ENCODE data around the gene ARHGAP25. TPM values are rescaled to one million over a fixed set of nuclear protein-coding genes. Genes with fewer than 3 reads are reported as not detected.
A peak's percentile ranks its signal among the peaks of the same experiment; 100 is the strongest.

The ARHGAP25 gene
- total and polyA plus RNA-seq, 2 of the 4 experiments (the other 2 are of a cell fraction), result 0.29 to 0.36 TPM

DNA sequence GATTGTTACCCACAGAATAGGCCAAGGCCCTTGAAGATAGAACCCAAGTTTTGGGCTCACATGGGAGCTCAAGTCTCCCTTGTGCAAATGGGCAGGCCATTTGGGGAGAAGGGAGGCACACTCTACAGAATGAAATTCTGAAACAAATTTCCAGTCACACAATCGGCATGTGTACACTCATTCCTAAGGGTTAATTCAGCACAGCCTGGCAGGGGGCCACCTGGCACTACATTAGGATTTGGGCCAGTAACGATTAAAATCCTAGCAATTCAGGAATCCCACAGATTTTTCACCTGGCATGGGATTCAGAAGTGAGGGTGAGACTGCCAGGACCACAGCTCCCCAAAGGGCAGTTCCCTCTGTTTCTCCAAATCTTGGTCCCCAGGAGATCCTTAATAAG is 90.2 kb downstream of the ARHGAP25 start:
- Histone ChIP-seq H4K20me1 (ENCODE audit: insufficient read depth, low read length) (no peaks in the 10 kb centered on the region), H3K23ac (ENCODE audit: low read depth, low read length) (peak overlapping the region; percentile 70; the same call in 1 of the 2 replicates), H2BK120ac (ENCODE audit: low read depth, low read length) (peak overlapping the region; percentile 92), H2BK20ac (ENCODE audit: low read depth, low read length) (peak overlapping the region; percentile 87), H4K91ac (ENCODE audit: insufficient read depth, low read depth, low read length) (peak overlapping the region; percentile 74), H3K27me3 (ENCODE audit: control insufficient read depth, insufficient read depth, low read length) (no peaks in the 10 kb centered on the region), H3K18ac (ENCODE audit: low read depth, low read length) (peak overlapping the region; percentile 84; the same call in 1 of the 2 replicates), H2BK5ac (ENCODE audit: low read depth, low read length, poor library complexity, severe bottlenecking) (peak overlapping the region; percentile 83), H2AK5ac (ENCODE audit: low read depth, low read length) (peak overlapping the region; percentile 90; the same call in 1 of the 2 replicates), H4K8ac (ENCODE audit: low read depth in 2 of 2, low read length in 2 of 2) (peak overlapping the region in 1 of 2 experiments; percentile 72; a peak in 3 of 4 replicates), H2AK9ac (replicated peaks; ENCODE audit: low read depth, low read length, poor library complexity) (peak overlapping the region; percentile 83), H3K4me2 (ENCODE audit: low read depth, low read length) (no peak overlapping the region), H3K4me1 (ENCODE audit: control insufficient read depth, insufficient read depth, low read length) (peaks cover 24% of the 10 kb centered on the region), H3K27ac (ENCODE audit: insufficient read depth, low read length) (peak overlapping the region; percentile 6), H3K36me3 (ENCODE audit: control insufficient read depth, insufficient read depth, low read length) (no peaks in the 10 kb centered on the region), H3K9me1 (ENCODE audit: insufficient read depth, low read length) (peaks cover 18% of the 10 kb centered on the region), H2AFZ (replicated peaks; ENCODE audit: low read length, poor library complexity) (peak overlapping the region; percentile 65), H3K9me3 (ENCODE audit: control insufficient read depth, insufficient read depth, low read length) (no peaks in the 10 kb centered on the region), H4K5ac (ENCODE audit: low read depth, low read length) (peak overlapping the region; percentile 63; the same call in 1 of the 2 replicates), H3K4ac (ENCODE audit: low read depth, low read length) (peak overlapping the region; percentile 86), H3K9ac (ENCODE audit: low read depth, low read length) (no peak overlapping the region), H3K4me3 (ENCODE audit: insufficient read depth, low read depth, low read length) (no peak overlapping the region), H2BK15ac (ENCODE audit: low read depth, low read length) (peak overlapping the region; percentile 89; the same call in 1 of the 3 replicates), H3K14ac (replicated peaks; ENCODE audit: low read depth, low read length) (peak overlapping the region; percentile 82; the same call in 1 of the 2 replicates), H3K79me1 (ENCODE audit: low read depth in 1 of 2, low read length in 2 of 2) (peaks cover 0 to 6% of the 10 kb centered on the region in 2 experiments; a peak in 1 of 4 replicates), H3K56ac (ENCODE audit: extremely low read depth, insufficient read depth, low read length) (no peak overlapping the region; the same call in 1 of the 2 replicates)
- ChIA-PET POLR2A (ENCODE audit: unreplicated experiment) (no interaction called here), CTCF (interaction anchor here (1.0 kb wide), 1 partner anchor 48 kb away, joined by 5 read pairs; no protein-coding TSS in a partner anchor)
- in situ Hi-C loops (cut with MboI; ENCODE audit: low sequenced_read_pairs), result no loop called here
- dilution Hi-C loops (cut with HindIII; ENCODE audit: low sequenced_read_pairs, unreplicated experiment), result no loop called here
- no TSS peak for BruUV-seq (replicated peaks)
- peak; percentile 71 for DNase-seq
- intact Hi-C loops (cut with micrococcal nuclease), result no loop called here
- ATAC-seq (ENCODE audit: low read depth), result peak; percentile 24; the same call in 1 of the 2 replicates
- 20% methylated on average over 2 of the region's 2 CpGs; no CpG with 5 or more reads in 1 of the 2 experiments for WGBS, 2 experiments (ENCODE audit: extremely low coverage in 2 of 2, insufficient read length in 1 of 2)
- TF ChIP-seq MAZ (IDR thresholded peaks at IDR 0.05; ENCODE audit: borderline replicate concordance, low read depth, low read length) (no peak), BHLHE40 (IDR thresholded peaks at IDR 0.05; ENCODE audit: low read depth, low read length) (0 out of 2 replicates have a peak, but pooled peaks have one; percentile 5)
